Measurements from ENCODE around the gene SPINK4.

SPINK4 gene

DNA sequence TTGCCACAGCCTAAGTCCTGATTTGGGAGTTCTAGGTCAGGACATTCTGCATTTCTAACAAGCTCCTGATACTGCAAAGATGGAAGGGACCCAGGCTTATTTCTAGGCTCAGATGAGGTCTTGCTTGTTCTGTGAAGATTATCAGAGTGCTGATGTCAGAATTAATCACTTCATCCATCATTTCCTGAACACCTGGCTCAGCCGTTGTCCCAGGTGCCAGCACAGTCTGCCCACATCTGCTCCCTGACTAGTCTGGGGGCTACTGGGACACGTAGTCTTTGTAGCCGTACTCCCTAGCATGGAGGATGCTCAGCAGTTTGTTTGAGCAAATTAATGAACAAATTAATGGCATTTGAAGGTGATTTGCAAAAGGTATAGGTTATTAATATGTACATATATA, 17.9 kb upstream of the SPINK4 start:
- no peaks in the 10 kb centered on the region for H3K27me3 ChIP-seq (replicated peaks; ENCODE audit: insufficient read depth, low read length)
- no peaks in the 10 kb centered on the region for H3K9me3 ChIP-seq (replicated peaks; ENCODE audit: insufficient read depth, low read length)
- peak overlapping the region; percentile 86; the same call in 1 of the 2 replicates for H3K4me2 ChIP-seq (ENCODE audit: low read depth, low read length)
- no peaks in the 10 kb centered on the region for H4K20me1 ChIP-seq (ENCODE audit: insufficient read depth, low read length)
- no peaks in the 10 kb centered on the region for H3K9me2 ChIP-seq (replicated peaks; ENCODE audit: insufficient read depth, low read length)
- H3K4me3 ChIP-seq (ENCODE audit: low read length), result no peak overlapping the region
- DNase-seq, result peak; percentile 21
- no peaks in the 10 kb centered on the region for H3K79me2 ChIP-seq (ENCODE audit: low read length)
- H3K36me3 ChIP-seq (replicated peaks; ENCODE audit: insufficient read depth, low read length), result no peaks in the 10 kb centered on the region
- H3K4me1 ChIP-seq (ENCODE audit: low read length), result peaks cover 42% of the 10 kb centered on the region
- peak overlapping the region; percentile 70; the same call in 1 of the 2 replicates for H2AFZ ChIP-seq (ENCODE audit: low read length)
- H3F3A ChIP-seq (ENCODE audit: insufficient read depth, low read length), result peaks cover 18% of the 10 kb centered on the region
- peak overlapping the region; percentile 61 for H3K9ac ChIP-seq (ENCODE audit: low read length)
- TF ChIP-seq, protein P1, sequence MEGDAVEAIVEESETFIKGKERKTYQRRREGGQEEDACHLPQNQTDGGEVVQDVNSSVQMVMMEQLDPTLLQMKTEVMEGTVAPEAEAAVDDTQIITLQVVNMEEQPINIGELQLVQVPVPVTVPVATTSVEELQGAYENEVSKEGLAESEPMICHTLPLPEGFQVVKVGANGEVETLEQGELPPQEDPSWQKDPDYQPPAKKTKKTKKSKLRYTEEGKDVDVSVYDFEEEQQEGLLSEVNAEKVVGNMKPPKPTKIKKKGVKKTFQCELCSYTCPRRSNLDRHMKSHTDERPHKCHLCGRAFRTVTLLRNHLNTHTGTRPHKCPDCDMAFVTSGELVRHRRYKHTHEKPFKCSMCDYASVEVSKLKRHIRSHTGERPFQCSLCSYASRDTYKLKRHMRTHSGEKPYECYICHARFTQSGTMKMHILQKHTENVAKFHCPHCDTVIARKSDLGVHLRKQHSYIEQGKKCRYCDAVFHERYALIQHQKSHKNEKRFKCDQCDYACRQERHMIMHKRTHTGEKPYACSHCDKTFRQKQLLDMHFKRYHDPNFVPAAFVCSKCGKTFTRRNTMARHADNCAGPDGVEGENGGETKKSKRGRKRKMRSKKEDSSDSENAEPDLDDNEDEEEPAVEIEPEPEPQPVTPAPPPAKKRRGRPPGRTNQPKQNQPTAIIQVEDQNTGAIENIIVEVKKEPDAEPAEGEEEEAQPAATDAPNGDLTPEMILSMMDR (IDR thresholded peaks at IDR 0.05; ENCODE audit: low read length), result no peak
- no peak for TF ChIP-seq EZH2 (optimal IDR thresholded peaks at IDR 0.05; ENCODE audit: low read depth, low read length)
- no peak for TF ChIP-seq EZH2phosphoT487 (IDR thresholded peaks at IDR 0.05; ENCODE audit: low read length)
- H3K27ac ChIP-seq (ENCODE audit: low read length), result peak overlapping the region; percentile 94

DNA sequence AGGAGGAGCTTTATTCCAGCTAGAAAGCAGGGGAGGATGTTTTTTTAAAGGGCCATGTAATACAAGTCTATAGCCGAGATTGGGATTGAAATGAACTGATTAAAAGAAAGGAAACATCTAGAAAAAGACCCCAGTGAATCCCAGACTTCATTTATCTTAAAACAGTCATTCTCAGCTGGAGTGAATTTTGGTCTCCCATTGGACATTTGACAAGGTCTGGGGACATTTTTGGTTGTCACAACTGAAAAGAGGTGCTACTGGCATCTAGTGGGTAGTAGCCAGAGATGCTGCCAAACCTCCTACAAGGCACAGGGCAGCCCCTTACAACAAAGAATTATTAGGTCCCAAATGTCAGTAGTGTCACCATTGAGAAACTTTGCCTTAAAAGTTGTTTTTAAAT, 16.3 kb upstream of the SPINK4 start:
- H3F3A ChIP-seq (ENCODE audit: insufficient read depth, low read length), result peaks cover 18% of the 10 kb centered on the region
- H3K4me3 ChIP-seq (ENCODE audit: low read length), result no peak overlapping the region
- no peaks in the 10 kb centered on the region for H3K79me2 ChIP-seq (ENCODE audit: low read length)
- no peaks in the 10 kb centered on the region for H3K9me3 ChIP-seq (replicated peaks; ENCODE audit: insufficient read depth, low read length)
- no peak overlapping the region for H2AFZ ChIP-seq (ENCODE audit: low read length)
- H3K36me3 ChIP-seq (replicated peaks; ENCODE audit: insufficient read depth, low read length), result no peaks in the 10 kb centered on the region
- DNase-seq, result peak; percentile 30
- H3K4me1 ChIP-seq (ENCODE audit: low read length), result peaks cover 42% of the 10 kb centered on the region
- H3K27ac ChIP-seq (ENCODE audit: low read length), result no peak overlapping the region
- no peaks in the 10 kb centered on the region for H4K20me1 ChIP-seq (ENCODE audit: insufficient read depth, low read length)
- no peak overlapping the region for H3K9ac ChIP-seq (ENCODE audit: low read length)
- TF ChIP-seq, protein P1 (IDR thresholded peaks at IDR 0.05; ENCODE audit: low read length), result peak; percentile 47
- TF ChIP-seq EZH2 (optimal IDR thresholded peaks at IDR 0.05; ENCODE audit: low read depth, low read length), result no peak
- no peak for TF ChIP-seq EZH2phosphoT487 (IDR thresholded peaks at IDR 0.05; ENCODE audit: low read length)
- no peak overlapping the region for H3K4me2 ChIP-seq (ENCODE audit: low read depth, low read length)
- no peaks in the 10 kb centered on the region for H3K27me3 ChIP-seq (replicated peaks; ENCODE audit: insufficient read depth, low read length)
- H3K9me2 ChIP-seq (replicated peaks; ENCODE audit: insufficient read depth, low read length), result no peaks in the 10 kb centered on the region

DNA sequence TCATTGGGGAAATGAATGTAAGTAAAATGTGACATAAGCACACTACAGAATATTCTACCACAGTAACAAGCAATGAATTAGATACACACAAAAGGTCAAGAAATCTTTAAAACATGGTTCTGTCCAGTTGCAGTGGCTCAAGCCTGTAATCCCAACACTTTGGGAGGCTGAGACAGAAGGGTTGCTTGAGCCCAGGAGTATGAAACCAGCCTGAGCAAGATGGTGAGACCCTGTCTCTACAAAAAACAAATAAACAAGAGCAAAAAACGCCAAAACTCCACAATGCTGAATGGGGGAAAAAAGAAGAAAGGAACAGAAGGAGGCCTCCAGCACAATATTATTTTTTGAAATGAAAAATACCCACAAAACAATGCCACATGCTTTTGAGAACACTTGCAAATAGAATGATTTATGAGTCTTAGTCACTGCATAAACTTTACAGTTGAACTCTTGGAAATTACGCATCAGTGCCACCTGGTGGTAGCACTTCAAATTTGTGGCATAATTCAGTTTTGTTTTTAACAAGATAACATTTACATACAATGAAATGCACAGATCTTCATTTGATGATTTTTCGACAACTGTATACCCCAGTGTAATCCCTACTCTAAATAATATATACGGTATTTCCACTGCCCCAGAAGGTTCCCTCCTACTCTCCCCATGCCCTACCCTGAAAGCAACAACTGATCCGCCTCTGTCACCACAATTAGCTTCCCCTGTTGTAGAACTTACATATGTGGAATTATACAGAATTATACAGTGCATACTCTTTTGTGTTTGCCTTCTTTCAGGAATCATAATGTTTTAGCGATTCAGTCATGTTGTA, 14.4 kb upstream of the SPINK4 start:
- H3K4me1 ChIP-seq (ENCODE audit: low read length), result peaks cover 26% of the 10 kb centered on the region
- no peaks in the 10 kb centered on the region for H3K79me2 ChIP-seq (ENCODE audit: low read length)
- H3K27ac ChIP-seq (ENCODE audit: low read length), result no peak overlapping the region
- peak; percentile 75 for DNase-seq
- H3K9me3 ChIP-seq (replicated peaks; ENCODE audit: insufficient read depth, low read length), result no peaks in the 10 kb centered on the region
- H3K4me2 ChIP-seq (ENCODE audit: low read depth, low read length), result no peak overlapping the region
- H3K9me2 ChIP-seq (replicated peaks; ENCODE audit: insufficient read depth, low read length), result no peaks in the 10 kb centered on the region
- no peaks in the 10 kb centered on the region for H3K27me3 ChIP-seq (replicated peaks; ENCODE audit: insufficient read depth, low read length)
- no peak overlapping the region for H3K9ac ChIP-seq (ENCODE audit: low read length)
- peaks cover 14% of the 10 kb centered on the region for H3F3A ChIP-seq (ENCODE audit: insufficient read depth, low read length)
- peak overlapping the region; percentile 30; the same call in 1 of the 2 replicates for H2AFZ ChIP-seq (ENCODE audit: low read length)
- H3K36me3 ChIP-seq (replicated peaks; ENCODE audit: insufficient read depth, low read length), result no peaks in the 10 kb centered on the region
- H4K20me1 ChIP-seq (ENCODE audit: insufficient read depth, low read length), result no peaks in the 10 kb centered on the region
- TF ChIP-seq, protein P1 (IDR thresholded peaks at IDR 0.05; ENCODE audit: low read length), result peak; percentile 73
- no peak for TF ChIP-seq EZH2 (optimal IDR thresholded peaks at IDR 0.05; ENCODE audit: low read depth, low read length)
- no peak overlapping the region for H3K4me3 ChIP-seq (ENCODE audit: low read length)
